COLO829 (cell line): ENCODE data around the gene ARHGAP32.
"Not testable (repeated sequence)": the region's sequence is repeated elsewhere in the genome, so short reads cannot be mapped to it uniquely, and the experiment has no call there.

Experiments used
- DNase-seq: peaks from one replicate; pipeline ENCODE4 v3.0.0; 2012; ENCODE audit warnings: low spot score

Gene ARHGAP32

GRCh38 chr11:129202646-129203045 lies 10.5 kb upstream of the ARHGAP32 start:
- no peak for DNase-seq

- no peak for DNase-seq
Measured at GRCh38 chr11:129195682-129196081, 3.6 kb upstream of the ARHGAP32 start.

- DNase-seq: no peak
Measured at GRCh38 chr11:129191649-129192048, 476 bp downstream of the ARHGAP32 start.

GRCh38 chr11:129190087-129190486 lies 2.0 kb downstream of the ARHGAP32 start:
- DNase-seq: no peak

- no peak for DNase-seq
Measured at GRCh38 chr11:129189646-129190045, 2.5 kb downstream of the ARHGAP32 start.

- DNase-seq: not testable (repeated sequence)
Measured at GRCh38 chr11:129185082-129185481, 7.0 kb downstream of the ARHGAP32 start.

GRCh38 chr11:129184581-129184980 lies 7.5 kb downstream of the ARHGAP32 start:
- DNase-seq: no peak

- no peak for DNase-seq
Measured at GRCh38 chr11:129167315-129167714, 24.8 kb downstream of the ARHGAP32 start.

- no peak for DNase-seq
Measured at GRCh38 chr11:129163714-129164164, 28.4 kb downstream of the ARHGAP32 start.

- not testable (repeated sequence) for DNase-seq
Measured at GRCh38 chr11:129157080-129157479, 35.0 kb downstream of the ARHGAP32 start.

- no peak for DNase-seq
Measured at GRCh38 chr11:129155745-129156144, 36.4 kb downstream of the ARHGAP32 start.

- no peak for DNase-seq
Measured at GRCh38 chr11:129148487-129148886, 43.6 kb downstream of the ARHGAP32 start.

- no peak for DNase-seq
Measured at GRCh38 chr11:129146191-129146590, 45.9 kb downstream of the ARHGAP32 start.

GRCh38 chr11:129145276-129145675 lies 46.8 kb downstream of the ARHGAP32 start:
- no peak for DNase-seq

- DNase-seq: no peak
Measured at GRCh38 chr11:129144256-129144655, 47.9 kb downstream of the ARHGAP32 start.

- DNase-seq: peak; percentile 79
Measured at GRCh38 chr11:129143335-129143734, 48.8 kb downstream of the ARHGAP32 start.

GRCh38 chr11:129141748-129142523 lies 50.2 kb downstream of the ARHGAP32 start:
- no peak for DNase-seq

- DNase-seq: no peak
Measured at GRCh38 chr11:129131316-129131715, 60.8 kb downstream of the ARHGAP32 start.

- not testable (repeated sequence) for DNase-seq
Measured at GRCh38 chr11:129128881-129129620, 63.1 kb downstream of the ARHGAP32 start.

- DNase-seq: no peak
Measured at GRCh38 chr11:129119036-129119435, 73.1 kb downstream of the ARHGAP32 start.

GRCh38 chr11:129117595-129118350 lies 74.4 kb downstream of the ARHGAP32 start:
- DNase-seq: peak; percentile 37
